ENCODE data around the gene SND1. TPM values are rescaled to one million over a fixed set of nuclear protein-coding genes. Genes with fewer than 3 reads are reported as not detected.
A peak's percentile ranks its signal among the peaks of the same experiment; 100 is the strongest.

Gene SND1
- total and polyA plus RNA-seq, 7 experiments from 2014 or later: 68.6 to 253 (median 137) TPM

GRCh38 chr7:127632276-127632910 is 19.6 kb upstream of the SND1 start:
- Histone ChIP-seq H3K4me1 (ENCODE audit: control insufficient read depth in 2 of 2, insufficient read depth in 2 of 2, low read length in 2 of 2) (no peaks in the 10 kb centered on the region), H3K36me3 (ENCODE audit: control insufficient read depth in 2 of 3, insufficient read depth in 3 of 3, low read length in 3 of 3) (no peaks in the 10 kb centered on the region), H3K27me3 (ENCODE audit: control insufficient read depth in 2 of 2, insufficient read depth in 2 of 2, low read length in 2 of 2) (peaks cover 0 to 2% of the 10 kb centered on the region in 2 donors), H3K27ac (ENCODE audit: low read depth, low read length) (no peak overlapping the region), H3K9me3 (ENCODE audit: control insufficient read depth in 2 of 3, low read length in 3 of 3) (no peaks in the 10 kb centered on the region), H3K4me3 (ENCODE audit: low read length) (no peak overlapping the region)
- Mint-ChIP-seq H3K4me3 (no peak overlapping the region), H3K36me3 (peaks cover 0 to 3% (median 0%) of the 10 kb centered on the region in 5 donors), H3K4me1 (peaks cover 0 to 3% (median 0%) of the 10 kb centered on the region in 7 donors), H3K27me3 (peaks cover 6 to 33% (median 28%) of the 10 kb centered on the region in 5 donors), H3K9me3 (no peaks in the 10 kb centered on the region), H3K27ac (no peak overlapping the region)
- DNase-seq: no peak
- intact Hi-C loops (cut with micrococcal nuclease): no loop called here
- POLR2A ChIA-PET: no interaction called here
- no peak for ATAC-seq
- CTCF ChIA-PET: no interaction called here

- Mint-ChIP-seq H3K27me3 (peaks cover 24 to 44% (median 41%) of the 10 kb centered on the region in 5 donors), H3K9me3 (no peaks in the 10 kb centered on the region), H3K4me1 (peaks cover 0 to 3% (median 0%) of the 10 kb centered on the region in 7 donors), H3K4me3 (no peak overlapping the region), H3K27ac (no peak overlapping the region), H3K36me3 (peaks cover 0 to 3% (median 0%) of the 10 kb centered on the region in 5 donors)
- intact Hi-C loops (cut with micrococcal nuclease): no loop called here
- ChIA-PET CTCF (interaction anchor here (0.6 kb wide), 1 partner anchor 89 kb away, joined by 3 read pairs; no protein-coding TSS in a partner anchor), POLR2A (no interaction called here)
- Histone ChIP-seq H3K4me3 (ENCODE audit: low read length) (no peak overlapping the region), H3K9me3 (ENCODE audit: control insufficient read depth in 2 of 3, low read length in 3 of 3) (no peaks in the 10 kb centered on the region), H3K27me3 (ENCODE audit: control insufficient read depth in 2 of 2, insufficient read depth in 2 of 2, low read length in 2 of 2) (peaks cover 0 to 2% of the 10 kb centered on the region in 2 donors), H3K27ac (ENCODE audit: low read depth, low read length) (no peak overlapping the region), H3K4me1 (ENCODE audit: control insufficient read depth in 2 of 2, insufficient read depth in 2 of 2, low read length in 2 of 2) (no peaks in the 10 kb centered on the region), H3K36me3 (ENCODE audit: control insufficient read depth in 2 of 3, insufficient read depth in 3 of 3, low read length in 3 of 3) (no peaks in the 10 kb centered on the region)
- DNase-seq (no peak), ATAC-seq (no peak)
Measured at GRCh38 chr7:127635659-127636285, 16.2 kb upstream of the SND1 start.

- peaks cover 0 to 2% of the 10 kb centered on the region in 2 donors for H3K27me3 ChIP-seq (ENCODE audit: control insufficient read depth in 2 of 2, insufficient read depth in 2 of 2, low read length in 2 of 2)
- H3K36me3 ChIP-seq (ENCODE audit: control insufficient read depth in 2 of 3, insufficient read depth in 3 of 3, low read length in 3 of 3): no peaks in the 10 kb centered on the region
- DNase-seq (no peak), ATAC-seq (no peak)
- no peak overlapping the region for H3K27ac Mint-ChIP-seq
- no peaks in the 10 kb centered on the region for H3K9me3 ChIP-seq (ENCODE audit: control insufficient read depth in 2 of 3, low read length in 3 of 3)
- no peaks in the 10 kb centered on the region for H3K4me1 ChIP-seq (ENCODE audit: control insufficient read depth in 2 of 2, insufficient read depth in 2 of 2, low read length in 2 of 2)
- intact Hi-C loops (cut with micrococcal nuclease): no loop called here
- H3K4me3 ChIP-seq (ENCODE audit: low read length): no peak overlapping the region
- H3K36me3 Mint-ChIP-seq: peaks cover 0 to 3% (median 0%) of the 10 kb centered on the region in 5 donors
- peaks cover 24 to 43% (median 31%) of the 10 kb centered on the region in 5 donors for H3K27me3 Mint-ChIP-seq
- H3K4me1 Mint-ChIP-seq: peaks cover 0 to 1% (median 0%) of the 10 kb centered on the region in 7 donors
- ChIA-PET CTCF (no interaction called here), POLR2A (no interaction called here)
- H3K27ac ChIP-seq (ENCODE audit: low read depth, low read length): no peak overlapping the region
- H3K9me3 Mint-ChIP-seq: no peaks in the 10 kb centered on the region
- H3K4me3 Mint-ChIP-seq: no peak overlapping the region
Measured at GRCh38 chr7:127638197-127638596, 13.8 kb upstream of the SND1 start.

GRCh38 chr7:127644484-127644883 is 7.5 kb upstream of the SND1 start:
- Mint-ChIP-seq H3K9me3 (no peaks in the 10 kb centered on the region), H3K27ac (no peak overlapping the region), H3K4me1 (no peaks in the 10 kb centered on the region), H3K27me3 (peaks cover 4 to 29% (median 6%) of the 10 kb centered on the region in 5 donors), H3K36me3 (no peaks in the 10 kb centered on the region), H3K4me3 (no peak overlapping the region)
- Histone ChIP-seq H3K36me3 (ENCODE audit: control insufficient read depth in 2 of 3, insufficient read depth in 3 of 3, low read length in 3 of 3) (no peaks in the 10 kb centered on the region), H3K27ac (ENCODE audit: low read depth, low read length) (no peak overlapping the region), H3K4me3 (ENCODE audit: low read length) (no peak overlapping the region), H3K4me1 (ENCODE audit: control insufficient read depth in 2 of 2, insufficient read depth in 2 of 2, low read length in 2 of 2) (no peaks in the 10 kb centered on the region), H3K27me3 (ENCODE audit: control insufficient read depth in 2 of 2, insufficient read depth in 2 of 2, low read length in 2 of 2) (no peaks in the 10 kb centered on the region), H3K9me3 (ENCODE audit: control insufficient read depth in 2 of 3, low read length in 3 of 3) (no peaks in the 10 kb centered on the region)
- ChIA-PET POLR2A (no interaction called here), CTCF (no interaction called here)
- DNase-seq: no peak
- ATAC-seq: no peak
- intact Hi-C loops (cut with micrococcal nuclease): no loop called here

GRCh38 chr7:127647636-127648035 is 4.4 kb upstream of the SND1 start:
- DNase-seq (no peak), ATAC-seq (no peak)
- H3K27me3 ChIP-seq (ENCODE audit: control insufficient read depth in 2 of 2, insufficient read depth in 2 of 2, low read length in 2 of 2): no peaks in the 10 kb centered on the region
- no peaks in the 10 kb centered on the region for H3K9me3 ChIP-seq (ENCODE audit: control insufficient read depth in 2 of 3, low read length in 3 of 3)
- ChIA-PET CTCF (no interaction called here), POLR2A (no interaction called here)
- H3K36me3 ChIP-seq (ENCODE audit: control insufficient read depth in 2 of 3, insufficient read depth in 3 of 3, low read length in 3 of 3): no peaks in the 10 kb centered on the region
- no peak overlapping the region for H3K27ac ChIP-seq (ENCODE audit: low read depth, low read length)
- H3K4me3 Mint-ChIP-seq: no peak overlapping the region
- H3K4me1 ChIP-seq (ENCODE audit: control insufficient read depth in 2 of 2, insufficient read depth in 2 of 2, low read length in 2 of 2): peaks cover 1 to 8% of the 10 kb centered on the region in 2 donors
- no peak overlapping the region for H3K4me3 ChIP-seq (ENCODE audit: low read length)
- no peaks in the 10 kb centered on the region for H3K36me3 Mint-ChIP-seq
- peak overlapping the region in 1 of 9 donors; percentile 54 for H3K27ac Mint-ChIP-seq
- intact Hi-C loops (cut with micrococcal nuclease): no loop called here
- H3K9me3 Mint-ChIP-seq: no peaks in the 10 kb centered on the region
- H3K27me3 Mint-ChIP-seq: peaks cover 0 to 13% (median 0%) of the 10 kb centered on the region in 5 donors
- peaks cover 0 to 18% (median 8%) of the 10 kb centered on the region in 7 donors for H3K4me1 Mint-ChIP-seq

- no peak for DNase-seq
- Histone ChIP-seq H3K4me3 (ENCODE audit: low read length) (no peak overlapping the region), H3K27me3 (ENCODE audit: control insufficient read depth in 2 of 2, insufficient read depth in 2 of 2, low read length in 2 of 2) (no peaks in the 10 kb centered on the region), H3K36me3 (ENCODE audit: control insufficient read depth in 2 of 3, insufficient read depth in 3 of 3, low read length in 3 of 3) (no peaks in the 10 kb centered on the region), H3K27ac (ENCODE audit: low read depth, low read length) (no peak overlapping the region), H3K9me3 (ENCODE audit: control insufficient read depth in 2 of 3, low read length in 3 of 3) (no peaks in the 10 kb centered on the region), H3K4me1 (ENCODE audit: control insufficient read depth in 2 of 2, insufficient read depth in 2 of 2, low read length in 2 of 2) (peaks cover 15 to 22% of the 10 kb centered on the region in 2 donors)
- no peak overlapping the region for H3K27ac Mint-ChIP-seq
- peaks cover 0 to 5% (median 0%) of the 10 kb centered on the region in 5 donors for H3K36me3 Mint-ChIP-seq
- no peaks in the 10 kb centered on the region for H3K9me3 Mint-ChIP-seq
- peaks cover 0 to 31% (median 20%) of the 10 kb centered on the region in 7 donors for H3K4me1 Mint-ChIP-seq
- intact Hi-C loops (cut with micrococcal nuclease): no loop called here
- ChIA-PET CTCF (no interaction called here), POLR2A (no interaction called here)
- H3K27me3 Mint-ChIP-seq: peaks cover 0 to 13% (median 0%) of the 10 kb centered on the region in 5 donors
- no peak for ATAC-seq
- no peak overlapping the region for H3K4me3 Mint-ChIP-seq
Measured at GRCh38 chr7:127648986-127649385, 3.0 kb upstream of the SND1 start.
